Caco-2 (cell line): ENCODE measurements around the gene STPG2. TPM values are rescaled to one million over a fixed set of nuclear protein-coding genes. Genes with fewer than 3 reads are reported as not detected.

Experiments
- BruUV-seq: library from RNA; stranded (reverse); fragments of 400-500 nt; replicated peaks from 2 replicates; lab custom pipeline; 2021; lab: Mats Ljungman, UMichigan
- CTCF ChIA-PET: fragments of 300-600 bp; sonication (Branson Sonifier 250); formaldehyde crosslinking; loops from one replicate; lab custom pipeline; 2022; ENCODE audit warnings: antibody characterized with exemption; lab: Charles Lee
- POLR2A ChIA-PET: fragments of 300-600 bp; sonication (Branson Sonifier 250); formaldehyde crosslinking; loops from one replicate; lab custom pipeline; 2022; ENCODE audit warnings: antibody characterized with exemption; lab: Charles Lee
- DNase-seq, 2 experiments: peaks; one replicate each; pipeline versions ENCODE4 v3.0.0 to v3.0.0-alpha.2; 2020 to 2022
- H3K27me3 ChIP-seq: replicated peaks from 2 replicates; pipeline ENCODE4 v1.6.0; 2011; ENCODE audit warnings: low read length; ENCODE audit not compliant: control insufficient read depth, insufficient read depth
- H3K36me3 ChIP-seq: 2 replicates; pipeline ENCODE4 v1.5.1; 2011; ENCODE audit warnings: low read length; ENCODE audit not compliant: control insufficient read depth, insufficient read depth
- H3K4me1 ChIP-seq: fragments of 250-450 bp; sonication (Bioruptor Pico); 2 replicates; pipeline ENCODE4 v1.5.1; 2020; ENCODE audit warnings: mild to moderate bottlenecking
- H3K4me3 ChIP-seq: 2 replicates; pipeline ENCODE4 v1.5.1; 2011; ENCODE audit warnings: low read depth, mild to moderate bottlenecking, control low read depth, low read length
- H3K9me3 ChIP-seq: fragments of 250-450 bp; sonication (Bioruptor Pico); 2 replicates; pipeline ENCODE4 v1.5.1; 2020; ENCODE audit warnings: mild to moderate bottlenecking, moderate library complexity
- H3K27ac Mint-ChIP-seq: one replicate; pipeline ENCODE4 v1.8.0; 2022; ENCODE audit warnings: mixed read lengths; ENCODE audit not compliant: unreplicated experiment
- H3K27me3 Mint-ChIP-seq: one replicate; pipeline ENCODE4 v1.8.0; 2022; ENCODE audit warnings: mixed read lengths; ENCODE audit not compliant: insufficient read depth, unreplicated experiment
- H3K36me3 Mint-ChIP-seq: one replicate; pipeline ENCODE4 v1.8.0; 2022; ENCODE audit warnings: mild to moderate bottlenecking, mixed read lengths; ENCODE audit not compliant: insufficient read depth, unreplicated experiment
- H3K4me1 Mint-ChIP-seq: one replicate; pipeline ENCODE4 v1.8.0; 2022; ENCODE audit warnings: low read depth, mixed read lengths; ENCODE audit not compliant: unreplicated experiment
- H3K4me3 Mint-ChIP-seq: one replicate; pipeline ENCODE4 v1.8.0; 2022; ENCODE audit warnings: mild to moderate bottlenecking, moderate library complexity, mixed read lengths; ENCODE audit not compliant: unreplicated experiment
- H3K9me3 Mint-ChIP-seq: one replicate; pipeline ENCODE4 v1.8.0; 2022; ENCODE audit warnings: mixed read lengths; ENCODE audit not compliant: unreplicated experiment
- CTCF ChIP-seq, 2 experiments: fragments of 200-600 bp in 1 of 2; IDR thresholded peaks; 1 replicate in 1 of 2; 2 replicates in 1 of 2; pipeline versions ENCODE4 v1.5.1 to v1.8.0; 2011 to 2022; ENCODE audit warnings: antibody characterized with exemption in 1 of 2, control low read depth in 1 of 2, inconsistent platforms in 1 of 2, low read depth in 1 of 2, low read length in 1 of 2, mild to moderate bottlenecking in 1 of 2, moderate library complexity in 1 of 2; ENCODE audit not compliant: insufficient read depth in 1 of 2, severe bottlenecking in 1 of 2, unreplicated experiment in 1 of 2
- intact Hi-C: fragments of 100-400 bp; cut with micrococcal nuclease; formaldehyde crosslinking; loops from one replicate; pipeline ENCODE4 v1.10.0; 2022; ENCODE audit not compliant: unreplicated experiment
- total RNA-seq: library from RNA; stranded (reverse); gene quantifications from 2 replicates; pipeline ENCODE4 v1.2.3, GENCODE V29; 2022

STPG2 gene
- total RNA-seq, 1 experiment from 2014 or later: not detected

- no peaks in the 10 kb centered on the region for H3K27me3 Mint-ChIP-seq
- intact Hi-C loops: no loop called here
Measured at GRCh38 chr4:97786306-97786920, 356.9 kb downstream of the STPG2 start.

GRCh38 chr4:97778174-97778573, 365.1 kb downstream of the STPG2 start:
- no peaks in the 10 kb centered on the region for H3K4me1 Mint-ChIP-seq
- no peaks in the 10 kb centered on the region for H3K36me3 Mint-ChIP-seq
- CTCF ChIA-PET: no interaction called here
- Histone ChIP-seq H3K4me3 (no peak overlapping the region), H3K4me1 (no peaks in the 10 kb centered on the region), H3K36me3 (no peaks in the 10 kb centered on the region), H3K9me3 (no peaks in the 10 kb centered on the region), H3K27me3 (no peaks in the 10 kb centered on the region)
- BruUV-seq: no TSS peak
- H3K4me3 Mint-ChIP-seq: no peak overlapping the region
- POLR2A ChIA-PET: no interaction called here
- H3K27me3 Mint-ChIP-seq: peaks cover 4% of the 10 kb centered on the region
- H3K9me3 Mint-ChIP-seq: no peaks in the 10 kb centered on the region
- intact Hi-C loops: no loop called here
- no peak overlapping the region for H3K27ac Mint-ChIP-seq
- no peak for TF ChIP-seq CTCF (IDR thresholded peaks at IDR 0.05; ENCODE audit: insufficient read depth in 1 of 2, low read depth in 1 of 2, low read length in 1 of 2, severe bottlenecking in 1 of 2, unreplicated experiment in 1 of 2)
- no peak for DNase-seq

More at GRCh38 chr4:97786306-97786920, 356.9 kb downstream of the STPG2 start:
- no peaks in the 10 kb centered on the region for H3K27me3 ChIP-seq
- Mint-ChIP-seq H3K4me3 (no peak overlapping the region), H3K9me3 (no peaks in the 10 kb centered on the region), H3K36me3 (no peaks in the 10 kb centered on the region), H3K27ac (no peak overlapping the region), H3K4me1 (no peaks in the 10 kb centered on the region)
- POLR2A ChIA-PET: no interaction called here
- no peaks in the 10 kb centered on the region for H3K4me1 ChIP-seq
- TF ChIP-seq CTCF (IDR thresholded peaks at IDR 0.05; ENCODE audit: insufficient read depth in 1 of 2, low read depth in 1 of 2, low read length in 1 of 2, severe bottlenecking in 1 of 2, unreplicated experiment in 1 of 2): no peak
- no peaks in the 10 kb centered on the region for H3K36me3 ChIP-seq
- DNase-seq: no peak
- H3K4me3 ChIP-seq: no peak overlapping the region
- peaks cover 3% of the 10 kb centered on the region; the same call in 1 of the 2 replicates for H3K9me3 ChIP-seq
- CTCF ChIA-PET: no interaction called here
- BruUV-seq: no TSS peak

- TF ChIP-seq CTCF (IDR thresholded peaks at IDR 0.05; ENCODE audit: insufficient read depth in 1 of 2, low read depth in 1 of 2, low read length in 1 of 2, severe bottlenecking in 1 of 2, unreplicated experiment in 1 of 2): no peak
- POLR2A ChIA-PET: no interaction called here
- no peaks in the 10 kb centered on the region for H3K4me1 ChIP-seq
- Mint-ChIP-seq H3K4me3 (no peak overlapping the region), H3K36me3 (no peaks in the 10 kb centered on the region), H3K9me3 (no peaks in the 10 kb centered on the region), H3K27me3 (peaks cover 3% of the 10 kb centered on the region), H3K27ac (no peak overlapping the region), H3K4me1 (no peaks in the 10 kb centered on the region)
- BruUV-seq: no TSS peak
- no peak for DNase-seq
- intact Hi-C loops: no loop called here
- H3K36me3 ChIP-seq: no peaks in the 10 kb centered on the region
- CTCF ChIA-PET: interaction anchor here (0.5 kb wide), 1 partner anchor 16 kb away, joined by 3 read pairs; no protein-coding TSS in a partner anchor
- H3K9me3 ChIP-seq: no peaks in the 10 kb centered on the region
- H3K27me3 ChIP-seq: no peaks in the 10 kb centered on the region
- no peak overlapping the region for H3K4me3 ChIP-seq
Measured at GRCh38 chr4:97774347-97774989, 368.8 kb downstream of the STPG2 start.
